ENCODE measurements around the gene EXOSC1. TPM values are rescaled to one million over a fixed set of nuclear protein-coding genes. Genes with fewer than 3 reads are reported as not detected.

EXOSC1 gene
- total and polyA plus RNA-seq, 2 of the 13 experiments (the other 11 are each of a cell fraction or from before 2014, with no cell fraction given) = 36.3 to 39.9 TPM

DNA sequence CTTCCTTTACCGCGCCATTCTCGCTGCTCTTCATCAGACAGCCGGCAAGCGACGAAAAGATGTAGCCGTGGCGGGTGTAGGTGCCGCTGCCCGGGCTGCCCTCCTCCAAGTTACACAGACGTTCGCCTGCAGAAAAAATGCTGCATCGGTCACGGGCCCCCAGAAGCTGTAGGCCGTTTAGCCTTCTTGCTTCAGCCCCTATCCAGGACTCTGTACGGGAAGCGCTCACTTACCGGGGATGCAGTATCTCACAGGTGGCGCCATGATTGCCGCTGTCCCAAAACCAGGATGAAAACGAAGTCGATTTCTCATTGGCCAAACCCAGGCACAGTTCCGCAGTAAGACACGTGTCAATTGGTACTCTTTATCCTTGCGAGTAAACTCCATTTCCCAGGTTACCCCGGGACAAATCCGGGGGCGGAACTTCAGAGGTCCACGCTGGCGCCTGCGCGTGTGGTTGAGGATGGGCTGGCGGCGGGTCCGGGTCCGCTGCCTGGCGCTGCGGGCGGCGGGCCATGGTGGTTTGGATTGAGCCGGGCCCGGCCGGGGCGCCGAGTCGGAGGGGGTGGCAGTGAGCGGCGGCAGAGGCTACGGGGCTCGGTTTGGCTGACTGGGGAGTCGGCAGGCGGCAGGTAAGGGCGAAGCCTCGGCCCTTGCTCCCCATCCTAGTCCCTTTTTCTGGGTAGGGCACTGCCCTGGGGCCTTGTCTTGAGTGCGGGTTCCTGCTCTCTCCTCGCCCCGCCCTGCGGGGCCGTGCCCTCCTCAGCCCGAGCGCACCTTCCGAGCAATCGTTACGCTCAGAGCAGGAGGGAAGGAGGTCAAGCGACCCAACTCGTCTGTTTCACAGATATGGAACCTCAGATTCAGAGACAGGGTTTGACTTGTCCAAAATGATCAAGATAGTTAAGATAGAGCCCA is at the start of gene EXOSC1, which contains the start of gene ZDHHC16 (continued):
- TF ChIP-seq, protein P1, sequence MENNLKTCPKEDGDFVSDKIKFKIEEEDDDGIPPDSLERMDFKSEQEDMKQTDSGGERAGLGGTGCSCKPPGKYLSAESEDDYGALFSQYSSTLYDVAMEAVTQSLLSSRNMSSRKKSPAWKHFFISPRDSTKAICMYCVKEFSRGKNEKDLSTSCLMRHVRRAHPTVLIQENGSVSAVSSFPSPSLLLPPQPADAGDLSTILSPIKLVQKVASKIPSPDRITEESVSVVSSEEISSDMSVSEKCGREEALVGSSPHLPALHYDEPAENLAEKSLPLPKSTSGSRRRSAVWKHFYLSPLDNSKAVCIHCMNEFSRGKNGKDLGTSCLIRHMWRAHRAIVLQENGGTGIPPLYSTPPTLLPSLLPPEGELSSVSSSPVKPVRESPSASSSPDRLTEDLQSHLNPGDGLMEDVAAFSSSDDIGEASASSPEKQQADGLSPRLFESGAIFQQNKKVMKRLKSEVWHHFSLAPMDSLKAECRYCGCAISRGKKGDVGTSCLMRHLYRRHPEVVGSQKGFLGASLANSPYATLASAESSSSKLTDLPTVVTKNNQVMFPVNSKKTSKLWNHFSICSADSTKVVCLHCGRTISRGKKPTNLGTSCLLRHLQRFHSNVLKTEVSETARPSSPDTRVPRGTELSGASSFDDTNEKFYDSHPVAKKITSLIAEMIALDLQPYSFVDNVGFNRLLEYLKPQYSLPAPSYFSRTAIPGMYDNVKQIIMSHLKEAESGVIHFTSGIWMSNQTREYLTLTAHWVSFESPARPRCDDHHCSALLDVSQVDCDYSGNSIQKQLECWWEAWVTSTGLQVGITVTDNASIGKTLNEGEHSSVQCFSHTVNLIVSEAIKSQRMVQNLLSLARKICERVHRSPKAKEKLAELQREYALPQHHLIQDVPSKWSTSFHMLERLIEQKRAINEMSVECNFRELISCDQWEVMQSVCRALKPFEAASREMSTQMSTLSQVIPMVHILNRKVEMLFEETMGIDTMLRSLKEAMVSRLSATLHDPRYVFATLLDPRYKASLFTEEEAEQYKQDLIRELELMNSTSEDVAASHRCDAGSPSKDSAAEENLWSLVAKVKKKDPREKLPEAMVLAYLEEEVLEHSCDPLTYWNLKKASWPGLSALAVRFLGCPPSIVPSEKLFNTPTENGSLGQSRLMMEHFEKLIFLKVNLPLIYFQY (CRISPR knock-in tag; IDR thresholded peaks at IDR 0.05; ENCODE audit: borderline replicate concordance) = peak; percentile 81
- TF ChIP-seq, protein P2, sequence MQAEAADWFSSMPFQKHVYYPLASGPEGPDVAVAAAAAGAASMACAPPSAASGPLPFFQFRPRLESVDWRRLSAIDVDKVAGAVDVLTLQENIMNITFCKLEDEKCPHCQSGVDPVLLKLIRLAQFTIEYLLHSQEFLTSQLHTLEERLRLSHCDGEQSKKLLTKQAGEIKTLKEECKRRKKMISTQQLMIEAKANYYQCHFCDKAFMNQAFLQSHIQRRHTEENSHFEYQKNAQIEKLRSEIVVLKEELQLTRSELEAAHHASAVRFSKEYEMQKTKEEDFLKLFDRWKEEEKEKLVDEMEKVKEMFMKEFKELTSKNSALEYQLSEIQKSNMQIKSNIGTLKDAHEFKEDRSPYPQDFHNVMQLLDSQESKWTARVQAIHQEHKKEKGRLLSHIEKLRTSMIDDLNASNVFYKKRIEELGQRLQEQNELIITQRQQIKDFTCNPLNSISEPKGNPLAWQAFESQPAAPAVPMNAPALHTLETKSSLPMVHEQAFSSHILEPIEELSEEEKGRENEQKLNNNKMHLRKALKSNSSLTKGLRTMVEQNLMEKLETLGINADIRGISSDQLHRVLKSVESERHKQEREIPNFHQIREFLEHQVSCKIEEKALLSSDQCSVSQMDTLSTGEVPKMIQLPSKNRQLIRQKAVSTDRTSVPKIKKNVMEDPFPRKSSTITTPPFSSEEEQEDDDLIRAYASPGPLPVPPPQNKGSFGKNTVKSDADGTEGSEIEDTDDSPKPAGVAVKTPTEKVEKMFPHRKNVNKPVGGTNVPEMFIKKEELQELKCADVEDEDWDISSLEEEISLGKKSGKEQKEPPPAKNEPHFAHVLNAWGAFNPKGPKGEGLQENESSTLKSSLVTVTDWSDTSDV (CRISPR knock-in tag; IDR thresholded peaks at IDR 0.05) = no peak; the same call in 1 of the 2 replicates
- TF ChIP-seq SNAI1 (CRISPR knock-in tag; IDR thresholded peaks at IDR 0.05; ENCODE audit: borderline replicate concordance) (no peak), CHCHD3 (CRISPR knock-in tag; IDR thresholded peaks at IDR 0.05) (no peak), RFXANK (CRISPR knock-in tag; IDR thresholded peaks at IDR 0.05) (0 out of 2 replicates have a peak, but pooled peaks have one; percentile 50), ZNF781 (CRISPR knock-in tag; IDR thresholded peaks at IDR 0.05; ENCODE audit: borderline replicate concordance, not compliant biosample characterization) (peak; percentile 44), MYC (CRISPR knock-in tag; IDR thresholded peaks at IDR 0.05; ENCODE audit: borderline replicate concordance) (peak; percentile 82), ZNF564 (CRISPR knock-in tag; IDR thresholded peaks at IDR 0.05) (no peak), DNMT3B (CRISPR knock-in tag; conservative IDR thresholded peaks at IDR 0.05) (no peak), GTF2F1 (IDR thresholded peaks at IDR 0.05; ENCODE audit: low read length) (no peak), ZNF607 (CRISPR knock-in tag; IDR thresholded peaks at IDR 0.05; ENCODE audit: borderline replicate concordance) (0 out of 2 replicates have a peak, but pooled peaks have one; percentile 38), ZNF839 (CRISPR knock-in tag; IDR thresholded peaks at IDR 0.05; ENCODE audit: borderline replicate concordance) (no peak), ATF1 (CRISPR knock-in tag; IDR thresholded peaks at IDR 0.05) (no peak)
- TF ChIP-seq, protein P3, sequence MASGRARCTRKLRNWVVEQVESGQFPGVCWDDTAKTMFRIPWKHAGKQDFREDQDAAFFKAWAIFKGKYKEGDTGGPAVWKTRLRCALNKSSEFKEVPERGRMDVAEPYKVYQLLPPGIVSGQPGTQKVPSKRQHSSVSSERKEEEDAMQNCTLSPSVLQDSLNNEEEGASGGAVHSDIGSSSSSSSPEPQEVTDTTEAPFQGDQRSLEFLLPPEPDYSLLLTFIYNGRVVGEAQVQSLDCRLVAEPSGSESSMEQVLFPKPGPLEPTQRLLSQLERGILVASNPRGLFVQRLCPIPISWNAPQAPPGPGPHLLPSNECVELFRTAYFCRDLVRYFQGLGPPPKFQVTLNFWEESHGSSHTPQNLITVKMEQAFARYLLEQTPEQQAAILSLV (CRISPR knock-in tag; IDR thresholded peaks at IDR 0.05; ENCODE audit: borderline replicate concordance) = no peak

Measured in HepG2 (cell line).